Osteoblast (primary cell): Measurements from ENCODE around the gene SLIT3. TPM values are rescaled to one million over a fixed set of nuclear protein-coding genes. Genes with fewer than 3 reads are reported as not detected.
A peak's percentile ranks its signal among the peaks of the same experiment; 100 is the strongest.

Experiments
- DNase-seq: peaks from one replicate; pipeline ENCODE4 v3.0.0; 2011; ENCODE audit warnings: low spot score, mixed read lengths; ENCODE audit not compliant: insufficient read length; ENCODE audit errors: missing footprints
- H2AFZ ChIP-seq: 2 replicates; pipeline ENCODE4 v1.6.0; 2011; ENCODE audit warnings: mild to moderate bottlenecking, low read length
- H3K27ac ChIP-seq: 2 replicates; pipeline ENCODE4 v1.5.1; 2011; ENCODE audit warnings: mild to moderate bottlenecking, low read depth, low read length, moderate library complexity
- H3K27me3 ChIP-seq: 2 replicates; pipeline ENCODE4 v1.6.0; 2012; ENCODE audit warnings: mild to moderate bottlenecking, control low read depth, inconsistent platforms, low read length, moderate library complexity; ENCODE audit not compliant: insufficient read depth
- H3K36me3 ChIP-seq: 2 replicates; pipeline ENCODE4 v1.5.1; 2011; ENCODE audit warnings: mild to moderate bottlenecking, low read length, control low read depth, moderate library complexity; ENCODE audit not compliant: insufficient read depth
- H3K4me1 ChIP-seq: 2 replicates; pipeline ENCODE4 v1.5.1; 2011; ENCODE audit warnings: mild to moderate bottlenecking, low read length, control low read depth, moderate library complexity; ENCODE audit not compliant: insufficient read depth
- H3K4me2 ChIP-seq: 2 replicates; pipeline ENCODE4 v1.6.0; 2011; ENCODE audit warnings: mild to moderate bottlenecking, low read length; ENCODE audit not compliant: insufficient read depth
- H3K4me3 ChIP-seq: fragments of 200-600 bp; sonication (generic); 3 replicates; pipeline ENCODE4 v1.5.1; 2012; ENCODE audit warnings: mild to moderate bottlenecking, low read length, inconsistent platforms; ENCODE audit not compliant: insufficient read depth
- H3K79me2 ChIP-seq: 2 replicates; pipeline ENCODE4 v1.6.0; 2012; ENCODE audit warnings: mild to moderate bottlenecking, low read length, control low read depth, inconsistent platforms; ENCODE audit not compliant: insufficient read depth
- H3K9me3 ChIP-seq: 2 replicates; pipeline ENCODE4 v1.5.1; 2011; ENCODE audit warnings: low read depth, low read length, control low read depth
- H4K20me1 ChIP-seq: 2 replicates; pipeline ENCODE4 v1.6.0; 2012; ENCODE audit warnings: mild to moderate bottlenecking, low read length, control low read depth; ENCODE audit not compliant: insufficient read depth
- total RNA-seq: library from RNA; depleted of rRNA; stranded (reverse); fragments of >200 nt; gene quantifications from 2 replicates; pipeline ENCODE4 v1.2.3, GENCODE V29; 2012
- TF ChIP-seq, protein P1 (sequence below): IDR thresholded peaks from 2 replicates; pipeline ENCODE4 v1.5.1; 2011; ENCODE audit warnings: mild to moderate bottlenecking, low read depth, low read length, moderate library complexity; ENCODE audit errors: extremely low read depth

Gene SLIT3
- total RNA-seq, 1 donor, result 37.6 TPM

DNA sequence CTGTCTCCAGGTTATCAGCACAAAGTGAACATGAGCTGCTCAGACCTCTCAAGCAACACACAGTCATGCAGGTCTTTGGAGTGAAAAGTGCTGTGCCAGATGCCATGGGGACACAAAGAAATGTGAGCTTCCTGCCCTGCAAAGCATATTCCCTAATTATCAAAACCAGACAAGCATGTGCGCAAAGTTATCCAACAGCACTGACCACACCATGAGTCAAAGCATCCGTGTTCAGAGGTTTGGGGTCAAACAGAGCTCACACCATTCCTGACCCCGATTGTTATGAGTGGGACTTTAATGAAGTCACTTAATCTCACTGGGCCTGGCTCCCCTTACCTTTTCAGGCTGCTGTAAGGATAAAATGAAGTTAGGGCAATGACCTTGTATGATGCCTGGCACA lies 138.5 kb downstream of the SLIT3 start:
- Histone ChIP-seq H3K9me3 (no peaks in the 10 kb centered on the region), H3K4me1 (peaks cover 47% of the 10 kb centered on the region), H3K4me3 (no peak overlapping the region), H3K27me3 (no peaks in the 10 kb centered on the region), H3K27ac (peak overlapping the region; percentile 94), H3K36me3 (no peaks in the 10 kb centered on the region), H2AFZ (no peak overlapping the region), H4K20me1 (no peaks in the 10 kb centered on the region), H3K4me2 (peak overlapping the region; percentile 76), H3K79me2 (no peaks in the 10 kb centered on the region)
- no peak for DNase-seq
- TF ChIP-seq, protein P1, sequence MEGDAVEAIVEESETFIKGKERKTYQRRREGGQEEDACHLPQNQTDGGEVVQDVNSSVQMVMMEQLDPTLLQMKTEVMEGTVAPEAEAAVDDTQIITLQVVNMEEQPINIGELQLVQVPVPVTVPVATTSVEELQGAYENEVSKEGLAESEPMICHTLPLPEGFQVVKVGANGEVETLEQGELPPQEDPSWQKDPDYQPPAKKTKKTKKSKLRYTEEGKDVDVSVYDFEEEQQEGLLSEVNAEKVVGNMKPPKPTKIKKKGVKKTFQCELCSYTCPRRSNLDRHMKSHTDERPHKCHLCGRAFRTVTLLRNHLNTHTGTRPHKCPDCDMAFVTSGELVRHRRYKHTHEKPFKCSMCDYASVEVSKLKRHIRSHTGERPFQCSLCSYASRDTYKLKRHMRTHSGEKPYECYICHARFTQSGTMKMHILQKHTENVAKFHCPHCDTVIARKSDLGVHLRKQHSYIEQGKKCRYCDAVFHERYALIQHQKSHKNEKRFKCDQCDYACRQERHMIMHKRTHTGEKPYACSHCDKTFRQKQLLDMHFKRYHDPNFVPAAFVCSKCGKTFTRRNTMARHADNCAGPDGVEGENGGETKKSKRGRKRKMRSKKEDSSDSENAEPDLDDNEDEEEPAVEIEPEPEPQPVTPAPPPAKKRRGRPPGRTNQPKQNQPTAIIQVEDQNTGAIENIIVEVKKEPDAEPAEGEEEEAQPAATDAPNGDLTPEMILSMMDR, result no peak

DNA sequence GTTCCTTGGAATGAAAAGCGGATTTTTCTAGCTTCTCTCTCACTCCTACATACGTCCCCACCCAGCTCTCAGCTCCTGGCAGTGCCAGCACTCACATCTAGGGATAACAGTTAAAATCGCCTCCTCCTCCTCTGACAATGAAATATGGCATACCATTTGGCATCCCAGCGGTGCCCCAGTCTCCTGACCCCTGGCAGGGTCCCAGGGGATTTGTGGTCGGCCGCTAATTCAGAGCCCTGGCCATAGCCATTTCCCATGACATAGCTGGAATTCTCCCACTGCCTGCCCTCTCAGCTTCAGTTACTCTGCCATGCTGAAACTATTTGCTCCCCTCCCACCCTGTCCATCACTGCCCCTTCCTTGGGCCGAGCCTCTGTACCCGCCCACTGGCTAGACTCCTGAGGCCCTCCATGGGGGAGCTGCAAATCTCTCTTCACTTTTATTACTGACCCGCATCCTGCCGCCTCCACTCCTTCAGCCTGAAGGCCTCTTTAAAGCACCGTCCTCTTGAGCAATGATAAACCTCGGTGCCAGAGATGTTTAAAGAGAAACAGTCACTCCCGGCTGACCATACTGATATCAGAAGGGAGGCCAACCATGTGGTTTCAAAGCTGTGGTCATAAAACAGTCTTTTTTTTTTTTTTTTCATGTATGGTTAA lies 139.8 kb downstream of the SLIT3 start:
- Histone ChIP-seq H3K27me3 (no peaks in the 10 kb centered on the region), H3K36me3 (no peaks in the 10 kb centered on the region), H3K9me3 (no peaks in the 10 kb centered on the region), H4K20me1 (no peaks in the 10 kb centered on the region), H3K4me1 (peaks cover 47% of the 10 kb centered on the region), H3K4me2 (peak overlapping the region; percentile 76), H3K79me2 (no peaks in the 10 kb centered on the region), H3K27ac (peak overlapping the region; percentile 94), H2AFZ (peak overlapping the region; percentile 34), H3K4me3 (peak overlapping the region; percentile 9)
- DNase-seq, result peak; percentile 86
- TF ChIP-seq, protein P1, result no peak

DNA sequence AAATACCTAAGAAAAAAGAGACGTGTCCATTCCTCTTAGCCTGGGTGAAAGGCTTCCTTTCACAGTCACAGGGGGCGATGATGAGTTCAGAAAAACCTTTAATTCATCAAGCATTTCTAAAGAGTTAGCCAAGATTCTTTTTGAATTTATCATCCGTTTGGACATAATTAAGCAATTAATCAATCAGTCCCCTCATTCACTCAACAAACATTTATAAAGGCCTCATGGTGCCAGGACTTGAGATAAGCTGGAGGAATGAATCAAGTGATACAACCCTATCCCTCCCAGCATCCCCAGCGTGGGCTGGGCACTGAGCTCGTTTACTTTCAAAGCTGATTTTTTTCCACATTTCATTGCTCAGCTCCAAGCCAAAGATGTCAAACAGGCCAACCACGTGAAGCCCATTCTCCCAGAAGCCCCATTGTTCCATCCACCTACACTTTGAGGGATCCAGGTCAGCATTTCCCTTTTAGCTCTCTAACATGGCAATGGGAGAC lies 140.5 kb downstream of the SLIT3 start:
- peak; percentile 83 for DNase-seq
- Histone ChIP-seq H3K9me3 (no peaks in the 10 kb centered on the region), H3K4me3 (peak overlapping the region; percentile 9), H3K36me3 (no peaks in the 10 kb centered on the region), H3K27me3 (no peaks in the 10 kb centered on the region), H3K4me2 (peak overlapping the region; percentile 76), H3K27ac (peak overlapping the region; percentile 94), H3K4me1 (peaks cover 47% of the 10 kb centered on the region), H2AFZ (peak overlapping the region; percentile 34), H4K20me1 (no peaks in the 10 kb centered on the region), H3K79me2 (no peaks in the 10 kb centered on the region)
- TF ChIP-seq, protein P1, result peak; percentile 56

DNA sequence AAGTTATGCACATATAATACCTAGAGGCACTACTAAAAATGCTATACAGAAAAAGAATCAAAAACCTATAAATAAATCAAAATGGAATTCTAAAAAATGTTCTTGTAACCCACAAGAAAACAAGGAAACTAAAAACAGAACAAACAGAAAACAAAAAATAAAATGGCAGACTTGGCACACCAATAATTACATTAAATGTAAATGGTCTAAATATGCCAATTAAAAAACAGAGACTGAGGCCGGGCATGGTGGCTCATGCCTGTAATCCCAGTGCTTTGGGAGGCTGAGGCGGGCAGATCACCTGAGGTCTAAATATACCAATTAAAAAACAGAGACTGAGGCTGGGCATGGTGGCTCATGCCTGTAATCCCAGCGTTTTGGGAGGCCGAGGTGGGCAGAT lies 142.2 kb downstream of the SLIT3 start:
- Histone ChIP-seq H3K79me2 (no peaks in the 10 kb centered on the region), H3K36me3 (no peaks in the 10 kb centered on the region)
- no peak for DNase-seq

More for the DNA sequence above, 142.2 kb downstream of the SLIT3 start:
- H2AFZ ChIP-seq, result no peak overlapping the region
- no peak overlapping the region for H3K4me3 ChIP-seq
- H3K9me3 ChIP-seq, result no peaks in the 10 kb centered on the region
- no peaks in the 10 kb centered on the region for H4K20me1 ChIP-seq
- TF ChIP-seq, protein P1, result no peak
- H3K27ac ChIP-seq, result no peak overlapping the region
- peaks cover 33% of the 10 kb centered on the region for H3K4me1 ChIP-seq
- H3K4me2 ChIP-seq, result no peak overlapping the region
- H3K27me3 ChIP-seq, result no peaks in the 10 kb centered on the region
